HG03175 (cell line): ENCODE data around the gene ADGRV1.
"Not testable (repeated sequence)": the region's sequence is repeated elsewhere in the genome, so short reads cannot be mapped to it uniquely, and the experiment has no call there.

Source experiments
- ATAC-seq: cut with Tn5 transposase; IDR thresholded peaks from one replicate; pipeline ENCODE4 v1.9.1; 2021; ENCODE audit warnings: mild to moderate bottlenecking, moderate library complexity; ENCODE audit not compliant: unreplicated experiment

ADGRV1 gene

GRCh38 chr5:90899014-90899604 is 340.5 kb downstream of the ADGRV1 start:
- ATAC-seq: no peak

GRCh38 chr5:90901261-90901660 is 342.7 kb downstream of the ADGRV1 start:
- ATAC-seq: no peak

GRCh38 chr5:90902170-90902569 is 343.6 kb downstream of the ADGRV1 start:
- no peak for ATAC-seq

- no peak for ATAC-seq
These were observed 344.2 kb downstream of the ADGRV1 start for GRCh38 chr5:90902651-90903386.

- ATAC-seq: no peak
These were observed 350.5 kb downstream of the ADGRV1 start for GRCh38 chr5:90909101-90909503.

GRCh38 chr5:90909940-90910339 is 351.3 kb downstream of the ADGRV1 start:
- no peak for ATAC-seq

- ATAC-seq: no peak
These were observed 352.6 kb downstream of the ADGRV1 start for GRCh38 chr5:90911169-90911568.

- no peak for ATAC-seq
These were observed 353.9 kb downstream of the ADGRV1 start for GRCh38 chr5:90912476-90912875.

- ATAC-seq: no peak
These were observed 356.8 kb downstream of the ADGRV1 start for GRCh38 chr5:90915393-90915792.

GRCh38 chr5:90916947-90917800 is 358.6 kb downstream of the ADGRV1 start:
- ATAC-seq: no peak

GRCh38 chr5:90917928-90918668 is 359.5 kb downstream of the ADGRV1 start:
- ATAC-seq: no peak

- no peak for ATAC-seq
These were observed 362.9 kb downstream of the ADGRV1 start for GRCh38 chr5:90921418-90921973.

GRCh38 chr5:90924222-90924621 is 365.6 kb downstream of the ADGRV1 start:
- ATAC-seq: not testable (repeated sequence)

GRCh38 chr5:90929013-90929839 is 370.6 kb downstream of the ADGRV1 start:
- ATAC-seq: not testable (repeated sequence)

- ATAC-seq: no peak
These were observed 371.5 kb downstream of the ADGRV1 start for GRCh38 chr5:90930062-90930461.

- ATAC-seq: no peak
These were observed 372.3 kb downstream of the ADGRV1 start for GRCh38 chr5:90930756-90931431.

- ATAC-seq: peak; percentile 62
These were observed 373.6 kb downstream of the ADGRV1 start for GRCh38 chr5:90932052-90932699.

GRCh38 chr5:90933298-90933697 is 374.7 kb downstream of the ADGRV1 start:
- no peak for ATAC-seq
